ENCODE results near the gene MRPL44.
A peak's percentile ranks its signal among the peaks of the same experiment; 100 is the strongest.

MRPL44 gene

DNA sequence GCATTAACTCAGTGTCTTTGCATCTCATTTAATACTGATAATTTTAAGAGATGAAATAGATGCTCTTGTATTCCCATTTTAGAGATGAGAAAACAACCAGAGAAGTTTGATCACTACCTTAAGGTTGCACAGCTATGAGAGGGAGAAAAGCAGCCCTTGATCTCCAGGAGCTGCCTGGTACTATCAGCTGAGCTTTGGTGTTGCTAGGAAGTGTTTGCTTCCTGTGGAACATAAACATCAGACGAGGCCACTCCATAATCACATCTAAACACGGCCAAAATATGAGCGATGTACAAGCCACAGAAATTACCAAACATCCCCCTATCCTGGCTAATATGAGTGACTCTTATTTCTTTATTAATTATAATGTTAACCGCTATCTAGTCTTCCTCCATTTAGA, 11.5 kb upstream of the MRPL44 start:
- peaks cover 9% of the 10 kb centered on the region for H3K36me3 Mint-ChIP-seq (ENCODE audit: low read depth)
- peaks cover 4% of the 10 kb centered on the region for H3K9me3 Mint-ChIP-seq
- peak overlapping the region; percentile 89 for H3K4me3 Mint-ChIP-seq
- peak overlapping the region; percentile 60 for H3K27ac Mint-ChIP-seq
- H3K27me3 Mint-ChIP-seq = no peaks in the 10 kb centered on the region
- peaks cover 66% of the 10 kb centered on the region for H3K4me1 Mint-ChIP-seq (ENCODE audit: low read depth)

DNA sequence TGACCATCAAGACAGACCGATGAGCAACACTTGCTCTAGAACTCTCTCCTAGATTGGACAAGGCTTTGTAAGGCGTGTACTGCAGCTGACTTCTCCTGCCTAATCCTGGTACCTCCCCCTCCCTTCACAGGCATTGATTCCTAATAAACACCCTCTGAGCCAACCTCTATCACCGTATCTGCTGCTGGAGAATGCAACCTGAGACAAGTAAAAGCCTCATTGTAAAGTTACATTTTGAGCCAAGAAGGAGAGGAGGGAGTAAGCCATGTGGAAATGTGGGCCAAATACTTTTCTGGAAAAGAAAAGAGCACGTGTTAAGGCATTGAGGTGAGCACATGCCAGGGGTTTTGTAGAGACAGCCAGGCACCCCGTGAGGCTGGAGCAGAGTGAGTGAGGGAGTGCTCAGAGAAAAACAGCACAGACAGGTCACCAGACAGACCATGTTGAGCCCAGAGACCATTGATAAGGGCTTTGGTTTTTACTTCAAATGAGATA, 9.5 kb upstream of the MRPL44 start:
- H3K9me3 Mint-ChIP-seq = no peaks in the 10 kb centered on the region
- peaks cover 70% of the 10 kb centered on the region for H3K4me1 Mint-ChIP-seq (ENCODE audit: low read depth)
- peak overlapping the region; percentile 64 for H3K27ac Mint-ChIP-seq
- H3K27me3 Mint-ChIP-seq = no peaks in the 10 kb centered on the region
- peaks cover 4% of the 10 kb centered on the region for H3K36me3 Mint-ChIP-seq (ENCODE audit: low read depth)
- no peak overlapping the region for H3K4me3 Mint-ChIP-seq

DNA sequence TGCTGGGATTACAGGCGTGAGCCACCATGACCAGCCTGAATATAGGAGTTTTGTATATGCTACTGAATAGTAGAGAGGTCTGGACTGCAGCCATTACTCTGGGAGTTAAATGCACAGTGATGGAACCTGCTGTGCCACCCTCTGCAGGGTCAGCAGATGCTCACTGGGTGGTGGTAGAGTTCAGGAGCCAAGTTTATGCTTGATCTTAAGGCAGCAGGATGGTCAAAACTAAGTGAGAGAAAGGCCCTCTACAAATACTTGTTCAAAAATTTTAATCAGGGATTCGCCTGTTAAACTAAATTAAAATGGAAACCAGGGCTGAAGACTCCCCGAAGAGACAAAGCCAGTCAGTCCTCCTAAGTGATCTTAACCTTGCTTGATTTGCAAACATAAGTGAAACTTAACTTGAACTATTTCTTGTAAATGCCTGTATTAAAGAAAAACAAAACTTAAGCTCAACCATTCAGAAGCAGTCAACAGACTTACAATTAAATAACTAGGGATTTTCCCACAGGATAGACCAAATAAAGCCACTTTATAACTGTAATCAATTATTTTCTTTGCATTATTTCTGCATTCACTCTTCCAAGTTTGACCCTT, 7.9 kb upstream of the MRPL44 start:
- Mint-ChIP-seq H3K4me3 (no peak overlapping the region), H3K4me1 (ENCODE audit: low read depth) (peaks cover 67% of the 10 kb centered on the region), H3K27me3 (no peaks in the 10 kb centered on the region), H3K36me3 (ENCODE audit: low read depth) (no peaks in the 10 kb centered on the region), H3K27ac (peak overlapping the region; percentile 79), H3K9me3 (no peaks in the 10 kb centered on the region)

- Mint-ChIP-seq H3K4me3 (no peak overlapping the region), H3K9me3 (no peaks in the 10 kb centered on the region)
Observed at GRCh38 chr2:223950448-223951347, 6.6 kb upstream of the MRPL44 start.

GRCh38 chr2:223952280-223952968, 4.8 kb upstream of the MRPL44 start:
- peaks cover 78% of the 10 kb centered on the region for H3K4me1 Mint-ChIP-seq (ENCODE audit: low read depth)
- H3K9me3 Mint-ChIP-seq = no peaks in the 10 kb centered on the region
- H3K27me3 Mint-ChIP-seq = no peaks in the 10 kb centered on the region
- no peak overlapping the region for H3K4me3 Mint-ChIP-seq
- H3K27ac Mint-ChIP-seq = peak overlapping the region; percentile 52
- H3K36me3 Mint-ChIP-seq (ENCODE audit: low read depth) = no peaks in the 10 kb centered on the region

More at GRCh38 chr2:223950448-223951347, 6.6 kb upstream of the MRPL44 start:
- H3K36me3 Mint-ChIP-seq (ENCODE audit: low read depth) = no peaks in the 10 kb centered on the region
- peak overlapping the region; percentile 67 for H3K27ac Mint-ChIP-seq
- no peaks in the 10 kb centered on the region for H3K27me3 Mint-ChIP-seq
- H3K4me1 Mint-ChIP-seq (ENCODE audit: low read depth) = peaks cover 75% of the 10 kb centered on the region

GRCh38 chr2:223954401-223954800, 2.9 kb upstream of the MRPL44 start:
- Mint-ChIP-seq H3K4me3 (no peak overlapping the region), H3K36me3 (ENCODE audit: low read depth) (peaks cover 1% of the 10 kb centered on the region), H3K27me3 (no peaks in the 10 kb centered on the region), H3K27ac (no peak overlapping the region), H3K4me1 (ENCODE audit: low read depth) (peaks cover 82% of the 10 kb centered on the region), H3K9me3 (no peaks in the 10 kb centered on the region)

DNA sequence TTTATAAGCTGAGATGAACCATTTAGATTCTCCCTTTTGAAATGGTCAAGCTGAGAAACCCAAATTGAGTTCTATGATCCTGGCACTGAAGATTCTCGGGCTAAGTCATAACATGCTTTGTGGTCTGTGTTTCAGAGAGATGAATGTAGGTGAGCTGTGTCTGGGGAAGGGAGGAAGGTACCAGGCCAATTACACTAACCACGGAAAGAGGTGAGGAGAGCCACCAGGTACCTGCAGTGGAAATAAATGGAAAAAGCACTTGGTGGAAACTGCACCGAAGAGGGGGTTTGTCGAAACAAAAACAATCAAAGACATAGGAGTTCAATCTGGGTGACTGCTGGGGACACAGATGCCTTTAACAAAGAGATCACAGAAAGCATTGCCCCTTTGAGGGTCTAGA, 963 bp upstream of the MRPL44 start:
- H3K4me3 Mint-ChIP-seq = peak overlapping the region; percentile 93
- peaks cover 84% of the 10 kb centered on the region for H3K4me1 Mint-ChIP-seq (ENCODE audit: low read depth)
- no peaks in the 10 kb centered on the region for H3K9me3 Mint-ChIP-seq
- H3K27ac Mint-ChIP-seq = peak overlapping the region; percentile 87
- H3K27me3 Mint-ChIP-seq = no peaks in the 10 kb centered on the region
- H3K36me3 Mint-ChIP-seq (ENCODE audit: low read depth) = peaks cover 20% of the 10 kb centered on the region

DNA sequence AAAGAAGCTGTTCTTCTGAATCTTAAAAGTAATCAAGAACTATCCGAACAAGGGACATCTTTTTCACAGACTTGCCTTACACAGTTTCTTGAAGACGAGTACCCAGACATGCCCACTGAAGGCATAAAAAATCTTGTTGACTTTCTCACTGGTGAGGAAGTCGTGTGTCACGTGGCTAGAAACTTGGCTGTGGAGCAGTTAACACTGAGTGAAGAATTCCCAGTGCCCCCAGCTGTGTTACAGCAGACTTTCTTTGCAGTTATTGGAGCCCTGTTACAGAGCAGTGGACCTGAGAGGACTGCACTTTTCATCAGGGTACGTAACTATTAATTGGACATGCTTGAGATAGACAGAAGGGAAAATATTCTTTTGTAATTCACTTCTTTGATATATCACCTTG, 2.4 kb downstream of the MRPL44 start:
- Mint-ChIP-seq H3K27me3 (no peaks in the 10 kb centered on the region), H3K27ac (peak overlapping the region; percentile 38), H3K9me3 (no peaks in the 10 kb centered on the region), H3K4me3 (peak overlapping the region; percentile 93), H3K36me3 (ENCODE audit: low read depth) (peaks cover 41% of the 10 kb centered on the region), H3K4me1 (ENCODE audit: low read depth) (peaks cover 79% of the 10 kb centered on the region)

- Mint-ChIP-seq H3K36me3 (ENCODE audit: low read depth) (peaks cover 32% of the 10 kb centered on the region), H3K9me3 (no peaks in the 10 kb centered on the region), H3K27ac (no peak overlapping the region), H3K4me3 (no peak overlapping the region), H3K4me1 (ENCODE audit: low read depth) (peaks cover 21% of the 10 kb centered on the region), H3K27me3 (no peaks in the 10 kb centered on the region)
Observed at GRCh38 chr2:223967981-223968380, 10.7 kb downstream of the MRPL44 start.

- Mint-ChIP-seq H3K4me1 (ENCODE audit: low read depth) (peaks cover 15% of the 10 kb centered on the region), H3K27me3 (no peaks in the 10 kb centered on the region), H3K4me3 (no peak overlapping the region), H3K9me3 (no peaks in the 10 kb centered on the region), H3K27ac (no peak overlapping the region), H3K36me3 (ENCODE audit: low read depth) (peaks cover 28% of the 10 kb centered on the region)
Observed at GRCh38 chr2:223969315-223969714, 12.1 kb downstream of the MRPL44 start.

- no peaks in the 10 kb centered on the region for H3K27me3 Mint-ChIP-seq
- no peak overlapping the region for H3K27ac Mint-ChIP-seq
- peaks cover 15% of the 10 kb centered on the region for H3K4me1 Mint-ChIP-seq (ENCODE audit: low read depth)
- H3K9me3 Mint-ChIP-seq = no peaks in the 10 kb centered on the region
- peaks cover 23% of the 10 kb centered on the region for H3K36me3 Mint-ChIP-seq (ENCODE audit: low read depth)
- no peak overlapping the region for H3K4me3 Mint-ChIP-seq
Observed at GRCh38 chr2:223969856-223970255, 12.6 kb downstream of the MRPL44 start.

DNA sequence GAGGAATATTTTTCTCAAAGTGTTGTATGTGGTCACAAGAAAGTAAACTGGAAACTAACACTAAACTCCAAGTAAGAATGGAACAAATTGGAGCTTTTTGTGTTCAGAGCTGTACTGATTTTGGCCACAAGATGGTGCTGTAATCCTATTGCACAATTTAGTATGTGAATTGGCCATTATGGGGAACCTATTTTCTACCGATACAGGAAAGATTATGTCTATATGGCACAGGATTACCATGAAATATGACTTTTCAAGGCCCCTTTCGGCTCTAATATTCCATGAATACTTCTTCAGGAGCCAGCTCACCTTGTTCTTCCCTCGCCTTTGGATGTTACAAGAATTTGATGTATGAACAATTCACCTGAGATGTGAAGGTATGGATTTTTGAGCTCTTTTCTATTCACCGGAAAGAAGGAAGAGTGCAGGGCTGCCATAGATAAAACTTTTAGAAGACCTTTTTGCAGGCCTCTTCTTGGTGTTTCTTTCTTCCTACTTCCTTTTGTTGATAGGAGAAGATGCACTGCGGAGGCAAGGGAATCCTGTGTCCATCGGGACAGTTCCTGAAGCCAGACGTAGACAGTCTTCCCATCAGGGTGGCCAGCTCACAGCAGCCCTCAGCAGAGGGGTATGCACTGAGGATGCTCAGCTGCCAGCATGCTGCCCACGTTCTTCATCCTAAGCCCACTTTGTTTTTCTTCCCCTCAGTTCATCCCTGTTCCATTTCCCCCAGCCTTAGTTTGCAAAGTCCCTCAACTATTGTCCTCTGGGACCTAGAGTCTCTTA, 13.3 kb downstream of the MRPL44 start:
- H3K27me3 Mint-ChIP-seq = no peaks in the 10 kb centered on the region
- no peaks in the 10 kb centered on the region for H3K9me3 Mint-ChIP-seq
- peaks cover 23% of the 10 kb centered on the region for H3K36me3 Mint-ChIP-seq (ENCODE audit: low read depth)
- H3K27ac Mint-ChIP-seq = no peak overlapping the region
- no peak overlapping the region for H3K4me3 Mint-ChIP-seq
- peaks cover 15% of the 10 kb centered on the region for H3K4me1 Mint-ChIP-seq (ENCODE audit: low read depth)

- H3K27ac Mint-ChIP-seq = no peak overlapping the region
- H3K36me3 Mint-ChIP-seq (ENCODE audit: low read depth) = peaks cover 22% of the 10 kb centered on the region
- peaks cover 12% of the 10 kb centered on the region for H3K4me1 Mint-ChIP-seq (ENCODE audit: low read depth)
- no peaks in the 10 kb centered on the region for H3K9me3 Mint-ChIP-seq
- H3K4me3 Mint-ChIP-seq = no peak overlapping the region
- H3K27me3 Mint-ChIP-seq = no peaks in the 10 kb centered on the region
Observed at GRCh38 chr2:223971731-223972130, 14.5 kb downstream of the MRPL44 start.

GRCh38 chr2:223972656-223973102, 15.4 kb downstream of the MRPL44 start:
- Mint-ChIP-seq H3K27ac (peak overlapping the region; percentile 56), H3K4me3 (no peak overlapping the region)

More at GRCh38 chr2:223972656-223973102, 15.4 kb downstream of the MRPL44 start:
- Mint-ChIP-seq H3K36me3 (ENCODE audit: low read depth) (peaks cover 22% of the 10 kb centered on the region), H3K27me3 (no peaks in the 10 kb centered on the region), H3K4me1 (ENCODE audit: low read depth) (peaks cover 19% of the 10 kb centered on the region), H3K9me3 (no peaks in the 10 kb centered on the region)

Measured in stimulated activated naive CD8-positive, alpha-beta T cell treated with anti-CD3 and anti-CD28 coated beads, Interleukin-15, Interleukin-2, amounts not matched to agents 100 ng/mL and 50 ng/mL, for 24 hours (primary cell).